CD4-positive, alpha-beta T cell treated with Interleukin-10 for 1 hour (primary cell): Measurements from ENCODE around the gene CENPP.
A peak's percentile ranks its signal among the peaks of the same experiment; 100 is the strongest.

Experiments
- DNase-seq: peaks from one replicate; pipeline ENCODE4 v3.0.0-alpha.2; 2020

CENPP gene

DNA sequence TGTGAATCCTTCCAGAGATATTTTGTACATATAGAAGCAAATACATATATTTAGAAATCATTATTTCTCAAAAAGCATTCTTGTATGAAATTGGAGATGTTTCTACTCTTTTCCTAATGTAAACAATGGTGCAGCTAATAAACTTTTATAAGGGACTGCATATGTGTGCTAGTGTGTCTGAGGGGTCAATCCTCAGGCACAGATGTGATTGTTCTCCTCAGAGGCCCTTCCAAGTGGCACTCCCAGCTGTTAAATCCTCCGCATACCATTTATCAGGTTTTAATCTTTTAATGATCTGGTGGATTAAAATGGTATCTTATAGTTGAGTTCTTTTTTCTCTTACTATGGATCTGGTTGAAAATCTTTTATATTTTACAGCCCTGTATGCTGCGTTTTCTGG is 104.1 kb downstream of the CENPP start:
- DNase-seq = no peak

- DNase-seq = no peak
Measured at GRCh38 chr9:92432350-92432749, 106.6 kb downstream of the CENPP start.

DNA sequence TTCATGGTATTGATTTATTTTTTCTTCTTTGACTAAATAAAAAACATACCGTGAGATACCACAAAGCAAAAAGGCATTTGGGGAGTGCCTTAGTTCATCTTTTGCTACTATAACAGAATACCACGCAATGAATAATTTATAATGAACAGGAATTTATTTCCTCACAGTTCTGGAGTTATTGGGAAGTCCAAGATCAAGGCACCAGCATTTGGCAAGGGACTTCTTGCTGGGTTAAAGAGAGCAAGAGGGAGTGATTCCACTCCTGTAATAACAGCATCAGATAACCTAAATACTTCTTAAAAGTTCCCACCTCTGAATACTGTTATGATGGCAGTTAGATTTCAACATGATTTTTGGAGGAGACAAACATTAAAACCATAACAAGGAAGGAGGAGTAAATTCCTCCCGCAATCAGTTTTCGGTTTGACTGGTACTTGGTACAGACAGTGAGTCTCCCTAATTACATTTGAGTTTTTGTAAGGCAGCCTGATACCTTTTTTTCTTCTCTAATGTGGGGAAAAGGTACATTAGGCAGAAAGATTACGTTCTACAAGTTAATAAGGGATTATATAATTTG is 107.3 kb downstream of the CENPP start:
- no peak for DNase-seq

- no peak for DNase-seq
Measured at GRCh38 chr9:92435263-92435662, 109.5 kb downstream of the CENPP start.

- peak; percentile 21 for DNase-seq
Measured at GRCh38 chr9:92438900-92439526, 113.3 kb downstream of the CENPP start.

DNA sequence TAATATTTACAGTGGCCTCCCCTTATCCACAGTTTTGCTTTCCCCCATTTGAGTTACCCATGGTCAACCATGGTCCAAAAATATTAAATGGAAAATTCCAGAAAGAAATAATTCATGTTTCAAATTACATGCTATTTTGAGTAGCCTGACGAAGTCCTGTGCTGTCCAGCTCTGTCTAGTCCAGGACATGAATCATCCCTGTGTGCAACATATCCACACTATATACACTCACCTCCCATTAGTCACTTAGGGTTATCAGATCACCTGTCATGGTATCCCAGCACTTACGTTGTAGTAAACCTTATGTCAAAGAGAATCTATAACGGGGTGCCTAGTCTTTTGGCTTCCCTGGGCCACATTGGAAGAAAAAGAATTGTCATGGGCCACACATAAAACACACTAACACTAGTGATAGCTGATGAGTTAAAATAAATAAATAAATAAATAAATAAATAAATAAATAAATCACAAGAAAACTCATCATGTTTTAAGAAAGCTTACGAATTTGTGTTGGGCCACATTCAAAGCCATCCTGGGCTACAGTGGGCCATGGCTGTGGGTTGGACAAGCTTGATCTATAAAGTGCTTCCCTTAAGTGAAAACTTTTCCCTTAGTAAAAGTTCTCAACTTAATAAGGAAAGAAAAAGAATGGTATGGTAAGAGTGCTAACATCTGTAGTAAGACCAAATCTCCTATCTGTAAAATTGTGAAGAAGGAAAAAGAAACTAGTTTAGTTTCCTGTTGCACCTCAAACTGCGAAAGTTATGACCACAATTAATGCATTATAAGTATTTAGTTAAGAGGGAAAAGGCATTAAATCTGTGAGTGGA is 114.4 kb downstream of the CENPP start:
- DNase-seq = no peak

GRCh38 chr9:92440751-92441046 is 114.9 kb downstream of the CENPP start:
- peak; percentile 30 for DNase-seq

DNA sequence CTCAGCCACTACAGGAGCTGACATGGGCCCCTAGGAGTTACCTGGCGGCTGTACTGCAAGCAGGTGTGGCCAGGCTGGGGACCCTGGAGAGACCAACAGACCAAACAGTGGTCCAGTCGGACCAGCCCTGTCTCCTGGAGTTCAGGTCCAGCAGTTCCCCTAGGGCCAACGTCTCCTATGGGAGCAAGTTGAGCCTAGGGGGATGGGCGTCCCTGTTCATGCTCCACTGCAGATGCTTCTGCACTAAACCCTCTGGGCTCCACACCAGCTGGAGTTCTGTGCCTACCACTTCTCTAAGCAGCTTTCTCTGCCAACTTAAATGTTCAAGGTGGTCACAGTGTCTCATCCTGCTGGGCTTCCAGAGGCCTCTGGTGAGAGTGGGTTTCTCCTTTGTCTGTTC is 119.1 kb downstream of the CENPP start:
- DNase-seq = no peak

GRCh38 chr9:92446536-92446935 is 120.8 kb downstream of the CENPP start:
- no peak for DNase-seq

DNA sequence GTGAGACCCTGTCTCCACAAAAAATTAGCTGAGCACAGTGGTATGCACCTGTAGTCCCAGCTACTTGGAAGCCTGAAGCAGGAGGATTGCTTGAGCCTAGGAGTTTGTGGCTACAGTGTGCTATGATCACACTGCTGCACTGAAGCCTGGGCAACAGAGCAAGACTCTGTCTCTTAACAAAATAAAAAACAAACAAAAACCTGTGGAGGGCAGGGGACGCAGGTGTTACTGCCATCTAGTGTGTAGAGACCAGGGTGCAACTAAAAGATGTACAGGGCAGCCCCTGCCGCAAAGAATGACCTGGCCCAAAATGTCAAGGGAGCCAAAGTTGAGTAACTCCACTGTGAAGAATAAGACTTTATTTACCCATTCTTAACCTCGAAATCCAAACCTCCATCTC is 129.5 kb downstream of the CENPP start:
- peak; percentile 17 for DNase-seq

- no peak for DNase-seq
Measured at GRCh38 chr9:92457576-92457975, 131.8 kb downstream of the CENPP start.

- DNase-seq = no peak
Measured at GRCh38 chr9:92463387-92463786, 137.6 kb downstream of the CENPP start.

GRCh38 chr9:92463984-92464383 is 138.2 kb downstream of the CENPP start:
- no peak for DNase-seq

GRCh38 chr9:92467041-92467440 is 141.3 kb downstream of the CENPP start:
- no peak for DNase-seq

- no peak for DNase-seq
Measured at GRCh38 chr9:92467511-92467910, 141.8 kb downstream of the CENPP start.

DNA sequence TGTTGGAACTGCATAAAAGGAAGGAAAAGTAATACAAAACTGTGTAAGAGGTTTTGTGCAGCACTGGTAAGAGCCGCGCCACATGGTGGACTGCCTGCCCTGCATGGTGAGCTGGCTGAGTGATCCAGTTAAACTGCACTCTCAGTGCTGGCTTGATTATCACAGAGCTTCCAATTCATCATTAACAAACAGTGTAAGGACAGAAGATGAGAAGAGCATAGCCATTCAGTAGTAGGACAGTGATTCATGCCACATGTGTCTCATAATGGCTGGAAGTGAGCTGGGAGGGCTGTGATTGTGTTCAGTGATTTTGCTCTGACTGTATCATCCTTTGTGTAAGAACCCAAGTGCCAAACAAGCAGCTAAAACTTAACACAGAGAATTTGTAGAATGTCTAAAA is 142.5 kb downstream of the CENPP start:
- no peak for DNase-seq

DNA sequence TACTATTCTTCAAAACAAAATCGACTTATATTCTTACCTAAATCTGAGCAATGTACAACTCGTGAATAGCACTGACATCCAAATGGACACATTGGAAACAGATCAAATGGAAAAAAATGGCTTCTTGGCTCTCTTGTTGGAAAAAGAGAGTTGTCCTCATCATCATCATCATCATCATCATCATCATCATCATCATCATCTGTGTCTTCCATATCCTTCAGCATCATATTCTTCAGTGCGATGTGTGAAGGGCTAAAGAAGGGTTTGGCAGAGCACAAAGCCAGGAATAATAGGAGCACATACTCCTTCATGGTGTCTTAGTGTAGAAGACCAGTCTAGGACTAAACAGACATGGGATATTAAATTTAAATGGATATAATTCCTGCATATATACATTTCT is 148.8 kb downstream of the CENPP start:
- DNase-seq = no peak

DNA sequence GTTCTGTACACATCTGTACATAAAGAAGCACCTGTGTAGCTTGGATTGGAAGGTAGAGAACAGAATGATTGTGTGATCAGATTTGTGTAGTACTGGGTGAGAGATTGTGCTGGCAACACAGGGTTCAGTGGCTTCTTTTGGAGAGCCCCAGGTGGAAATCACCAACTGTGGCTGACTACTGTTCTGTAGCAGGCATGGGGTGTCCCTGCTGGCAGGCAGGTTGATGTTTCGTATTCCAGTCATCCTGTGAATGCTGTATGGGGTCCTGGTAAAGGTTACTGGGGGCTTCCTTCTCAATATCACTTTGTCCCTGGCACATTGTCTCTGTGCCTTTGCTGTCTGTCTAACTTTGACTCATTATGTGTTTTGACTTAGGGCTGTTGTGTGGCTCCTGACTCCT is 151.2 kb downstream of the CENPP start:
- no peak for DNase-seq

GRCh38 chr9:92478783-92479182 is 153.0 kb downstream of the CENPP start:
- no peak for DNase-seq

DNA sequence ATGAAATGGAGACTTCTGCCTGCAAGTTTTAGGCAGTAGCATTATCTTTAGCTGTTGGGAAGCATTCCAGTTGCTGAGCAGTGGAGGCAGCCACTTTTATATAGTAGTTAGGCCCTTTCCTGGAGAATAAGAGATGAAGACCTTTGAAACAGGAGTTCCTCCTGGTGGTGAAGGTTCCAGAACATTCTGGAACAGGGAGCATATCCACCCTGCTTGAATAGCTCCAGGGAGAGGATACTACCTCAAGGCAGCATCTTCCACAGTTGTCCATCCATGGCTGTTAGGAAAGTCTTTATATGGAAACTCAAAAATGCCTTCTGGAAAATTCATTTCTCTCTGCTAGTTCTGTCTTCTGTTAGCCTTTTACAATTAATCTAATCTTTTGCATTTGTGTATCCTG is 153.6 kb downstream of the CENPP start:
- no peak for DNase-seq

DNA sequence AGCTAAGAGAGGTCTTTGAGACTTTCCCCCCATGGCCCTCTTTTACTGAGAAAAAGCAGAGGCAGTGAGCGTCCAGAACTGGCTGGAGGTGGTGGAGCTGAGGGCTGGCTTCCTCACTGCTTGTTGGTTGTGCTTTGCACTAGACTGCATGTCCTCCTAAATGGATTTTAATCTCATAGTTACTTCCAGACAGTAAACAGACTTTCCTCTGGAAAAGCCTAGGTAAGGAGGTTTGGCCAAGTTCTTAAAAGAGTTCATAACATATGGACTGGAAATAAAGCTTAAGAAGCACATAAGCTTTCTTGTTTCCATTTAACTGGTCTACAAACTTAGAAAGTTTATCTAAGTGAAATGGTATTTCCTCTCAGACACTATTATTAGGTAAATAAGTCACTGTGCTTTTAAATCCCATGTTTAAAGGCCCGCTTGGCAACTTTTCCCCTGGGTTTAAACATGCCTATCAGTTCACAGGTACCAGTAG is 154.6 kb downstream of the CENPP start:
- no peak for DNase-seq

DNA sequence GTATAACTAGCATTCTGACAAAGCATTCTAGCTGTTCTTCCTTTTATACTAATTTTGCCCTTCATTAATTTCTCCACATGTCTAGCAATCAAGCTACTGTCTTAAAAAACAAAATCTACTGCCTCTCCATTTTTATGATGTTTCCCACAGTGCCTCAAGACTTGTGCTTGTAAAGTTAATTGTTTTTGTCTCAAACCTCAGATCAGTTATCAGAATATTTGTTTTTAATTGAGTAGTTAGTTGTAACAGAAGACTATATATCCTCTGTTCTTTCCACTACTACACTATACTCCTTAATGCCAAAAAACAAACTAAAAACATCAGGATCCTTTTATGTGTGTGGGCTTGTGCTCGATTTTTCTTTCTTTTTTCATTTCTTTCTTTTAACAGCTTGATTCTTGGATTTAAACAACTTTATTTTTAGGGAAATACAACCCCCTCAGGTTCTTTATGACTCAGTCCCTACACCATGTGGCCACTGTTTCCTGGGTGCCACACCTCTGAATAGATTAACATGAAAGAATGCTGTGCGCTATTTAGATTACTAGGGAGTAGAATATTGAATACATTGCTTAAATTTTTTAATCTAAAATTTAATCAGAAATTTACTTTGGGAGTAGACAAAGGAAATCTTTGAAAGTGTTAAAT is 155.4 kb downstream of the CENPP start:
- DNase-seq = no peak

- DNase-seq = no peak
Measured at GRCh38 chr9:92482329-92482728, 156.6 kb downstream of the CENPP start, which contains the start of gene ASPN. Gene ASPN (minus strand): TSS chr9:92482506.

DNA sequence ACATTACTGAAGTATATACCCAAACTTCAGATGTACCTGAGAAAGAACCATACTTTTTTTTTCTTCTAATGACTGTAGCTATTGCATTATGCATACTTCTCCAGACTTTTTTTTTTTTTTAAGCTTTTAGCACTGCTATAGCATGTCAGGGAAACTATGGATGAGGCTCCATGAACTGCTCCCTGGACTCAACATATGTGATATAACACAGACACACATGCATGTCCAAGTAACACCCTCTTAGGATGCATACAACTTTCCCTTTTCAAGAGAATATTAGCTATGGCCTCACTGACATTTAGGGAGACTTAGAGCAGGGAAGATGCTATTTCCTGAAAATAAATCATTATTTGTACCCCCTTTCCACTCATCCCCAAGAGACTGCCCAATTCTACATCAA is 157.1 kb downstream of the CENPP start:
- no peak for DNase-seq
